ENCODE data around the gene CYBC1.

- TF ChIP-seq POLR2AphosphoS5 (IDR thresholded peaks at IDR 0.05; ENCODE audit: low read depth, low read length) (no peak), CTCF (IDR thresholded peaks at IDR 0.05 in 2 of 3, conservative IDR thresholded peaks at IDR 0.05 in 1 of 3; ENCODE audit: borderline replicate concordance in 1 of 3, insufficient read depth in 1 of 3, low read depth in 2 of 3, low read length in 2 of 3) (peak; percentile 70 to 96 (median 94)), TCF7L2 (IDR thresholded peaks at IDR 0.05; ENCODE audit: borderline replicate concordance, extremely low read depth, insufficient read depth, insufficient read length) (no peak), MAX (IDR thresholded peaks at IDR 0.05) (peak; percentile 40; the same call in 1 of the 2 replicates), SP1 (IDR thresholded peaks at IDR 0.05; ENCODE audit: low read depth) (no peak), EZH2phosphoT487 (IDR thresholded peaks at IDR 0.05; ENCODE audit: borderline replicate concordance) (no peak), POLR2A (IDR thresholded peaks at IDR 0.05; ENCODE audit: borderline replicate concordance, extremely low read depth, insufficient read depth, insufficient read length) (no peak), JUND (IDR thresholded peaks at IDR 0.05) (no peak), RAD21 (IDR thresholded peaks at IDR 0.05; ENCODE audit: low read depth) (peak; percentile 98), EZH2 (IDR thresholded peaks at IDR 0.05) (no peak)
These were observed 35.8 kb downstream of the CYBC1 start for GRCh38 chr17:82414548-82415281.

Data from HCT116 (cell line).